CD14-positive monocyte (primary cell): ENCODE data around the gene INSM2. TPM values are rescaled to one million over a fixed set of nuclear protein-coding genes. Genes with fewer than 3 reads are reported as not detected.

Experiments
- DNase-seq, 3 donors: peaks; one replicate each; pipeline ENCODE4 v3.0.0-alpha.2; 2011 to 2022
- H2AFZ ChIP-seq: 2 replicates; pipeline ENCODE4 v1.6.0; 2012; ENCODE audit warnings: mild to moderate bottlenecking, low read depth, low read length, inconsistent platforms; ENCODE audit not compliant: insufficient read depth, poor library complexity, severe bottlenecking
- H3K27ac ChIP-seq, 2 donors: 1 replicate in 1 of 2; 2 replicates in 1 of 2; pipeline ENCODE4 v1.5.1; 2012 to 2013; ENCODE audit warnings: low read length in 2 of 2, control low read depth in 1 of 2, inconsistent platforms in 1 of 2, low read depth in 1 of 2, mild to moderate bottlenecking in 1 of 2
- H3K27me3 ChIP-seq, 2 donors: one replicate each; pipeline versions ENCODE4 v1.6.0 to v1.6.1; 2011 to 2013; ENCODE audit warnings: low read length in 2 of 2; ENCODE audit not compliant: control insufficient read depth in 2 of 2, insufficient read depth in 2 of 2
- H3K36me3 ChIP-seq, 2 donors: replicated peaks in 1 of 2; 1 replicate in 1 of 2; 2 replicates in 1 of 2; pipeline versions ENCODE4 v1.5.1 to v1.6.1; 2012 to 2013; ENCODE audit warnings: low read length in 2 of 2, control low read depth in 1 of 2, inconsistent platforms in 1 of 2, mild to moderate bottlenecking in 1 of 2; ENCODE audit not compliant: insufficient read depth in 2 of 2, control insufficient read depth in 1 of 2
- H3K4me1 ChIP-seq, 2 donors: 1 replicate in 1 of 2; 2 replicates in 1 of 2; pipeline versions ENCODE4 v1.5.1 to v1.6.1; 2012 to 2013; ENCODE audit warnings: low read length in 2 of 2, control low read depth in 1 of 2, inconsistent platforms in 1 of 2, mild to moderate bottlenecking in 1 of 2, moderate library complexity in 1 of 2; ENCODE audit not compliant: insufficient read depth in 2 of 2, control insufficient read depth in 1 of 2
- H3K4me2 ChIP-seq: replicated peaks from 2 replicates; pipeline ENCODE3; 2012; ENCODE audit warnings: low read length, moderate library complexity, mild to moderate bottlenecking; ENCODE audit not compliant: poor library complexity, severe bottlenecking; ENCODE audit errors: extremely low read depth
- H3K4me3 ChIP-seq, 3 experiments: fragments of 200-600 bp in 1 of 3; sonication (generic) in 1 of 3; replicated peaks in 1 of 3; 1 replicate in 2 of 3; 2 replicates in 1 of 3; pipeline ENCODE4 v1.5.1; 2011 to 2013; ENCODE audit warnings: low read length in 3 of 3, mild to moderate bottlenecking in 3 of 3, control low read depth in 2 of 3, low read depth in 2 of 3, inconsistent platforms in 1 of 3, moderate library complexity in 1 of 3
- H3K79me2 ChIP-seq: 2 replicates; pipeline ENCODE4 v1.6.0; 2012; ENCODE audit warnings: mild to moderate bottlenecking, control low read depth, inconsistent platforms, low read length, moderate library complexity; ENCODE audit not compliant: insufficient read depth
- H3K9ac ChIP-seq: 2 replicates; pipeline ENCODE4 v1.6.0; 2017; ENCODE audit warnings: low read length, mild to moderate bottlenecking; ENCODE audit not compliant: insufficient read depth, poor library complexity, severe bottlenecking
- H3K9me3 ChIP-seq, 2 donors: replicated peaks in 1 of 2; 1 replicate in 1 of 2; 2 replicates in 1 of 2; pipeline versions ENCODE4 v1.5.1 to v1.6.1; 2012 to 2013; ENCODE audit warnings: low read length in 2 of 2, control low read depth in 1 of 2; ENCODE audit not compliant: control insufficient read depth in 1 of 2, insufficient read depth in 1 of 2
- H4K20me1 ChIP-seq: 2 replicates; pipeline ENCODE4 v1.6.0; 2012; ENCODE audit warnings: mild to moderate bottlenecking, low read length, control low read depth, moderate library complexity; ENCODE audit not compliant: insufficient read depth
- H3K27ac Mint-ChIP-seq, 7 donors: one replicate each; pipeline ENCODE4 v1.8.0; 2020; ENCODE audit warnings: mild to moderate bottlenecking in 7 of 7, mixed read lengths in 7 of 7, moderate library complexity in 6 of 7, inconsistent platforms in 2 of 7
- H3K27me3 Mint-ChIP-seq, 3 donors: one replicate each; pipeline ENCODE4 v1.8.0; 2021 to 2022; ENCODE audit warnings: low read depth in 3 of 3, mild to moderate bottlenecking in 3 of 3, mixed read lengths in 3 of 3, moderate library complexity in 3 of 3, inconsistent platforms in 1 of 3
- H3K36me3 Mint-ChIP-seq, 2 donors: one replicate each; pipeline ENCODE4 v1.8.0; 2020; ENCODE audit warnings: mixed read lengths in 2 of 2, inconsistent platforms in 1 of 2, mild to moderate bottlenecking in 1 of 2
- H3K4me1 Mint-ChIP-seq: one replicate; pipeline ENCODE4 v1.8.0; 2020; ENCODE audit warnings: mild to moderate bottlenecking, mixed read lengths
- H3K4me3 Mint-ChIP-seq, 2 donors: one replicate each; pipeline ENCODE4 v1.8.0; 2020; ENCODE audit warnings: mild to moderate bottlenecking in 2 of 2, mixed read lengths in 2 of 2, moderate library complexity in 1 of 2
- H3K9me3 Mint-ChIP-seq, 7 donors: one replicate each; pipeline ENCODE4 v1.8.0; 2020 to 2022; ENCODE audit warnings: mixed read lengths in 7 of 7, mild to moderate bottlenecking in 6 of 7, moderate library complexity in 6 of 7, inconsistent platforms in 2 of 7
- intact Hi-C, 2 donors: fragments of 100-400 bp; cut with micrococcal nuclease; formaldehyde crosslinking; loops; one replicate each; pipeline versions ENCODE4 v1.15.0 to v1.15.1; 2023
- polyA plus RNA-seq, 3 donors: library from polyadenylated mRNA; depleted of rRNA in 1 of 3; unstranded in 2 of 3; stranded (reverse) in 1 of 3; fragments of 300-500 nt in 2 of 3; fragments of >200 nt in 1 of 3; fragmentation: Illumina TruSeq in 2 of 3; gene quantifications; 1 replicate in 2 of 3; 2 replicates in 1 of 3; pipeline ENCODE4 v1.2.3, GENCODE V29; 2012 to 2021
- TF ChIP-seq, protein P1 (sequence below): fragments of 200-600 bp; IDR thresholded peaks from one replicate; pipeline ENCODE4 v1.8.0; 2022; ENCODE audit warnings: antibody characterized with exemption, mild to moderate bottlenecking

Gene INSM2
- polyA plus RNA-seq, 3 donors: not detected

- no peaks in the 10 kb centered on the region for H3K79me2 ChIP-seq
- no peak overlapping the region for H3K4me3 Mint-ChIP-seq
- H3K36me3 Mint-ChIP-seq: no peaks in the 10 kb centered on the region
- no peaks in the 10 kb centered on the region for H3K36me3 ChIP-seq
- H3K9me3 Mint-ChIP-seq: peaks cover 6 to 32% (median 23%) of the 10 kb centered on the region in 7 donors
- H3K4me3 ChIP-seq: no peak overlapping the region
- H3K9ac ChIP-seq: no peak overlapping the region
- no peaks in the 10 kb centered on the region for H3K4me1 ChIP-seq
- peaks cover 3 to 4% (median 4%) of the 10 kb centered on the region in 3 donors for H3K27me3 Mint-ChIP-seq
- H3K27ac Mint-ChIP-seq: no peak overlapping the region
- H2AFZ ChIP-seq: no peak overlapping the region
- TF ChIP-seq, protein P1, sequence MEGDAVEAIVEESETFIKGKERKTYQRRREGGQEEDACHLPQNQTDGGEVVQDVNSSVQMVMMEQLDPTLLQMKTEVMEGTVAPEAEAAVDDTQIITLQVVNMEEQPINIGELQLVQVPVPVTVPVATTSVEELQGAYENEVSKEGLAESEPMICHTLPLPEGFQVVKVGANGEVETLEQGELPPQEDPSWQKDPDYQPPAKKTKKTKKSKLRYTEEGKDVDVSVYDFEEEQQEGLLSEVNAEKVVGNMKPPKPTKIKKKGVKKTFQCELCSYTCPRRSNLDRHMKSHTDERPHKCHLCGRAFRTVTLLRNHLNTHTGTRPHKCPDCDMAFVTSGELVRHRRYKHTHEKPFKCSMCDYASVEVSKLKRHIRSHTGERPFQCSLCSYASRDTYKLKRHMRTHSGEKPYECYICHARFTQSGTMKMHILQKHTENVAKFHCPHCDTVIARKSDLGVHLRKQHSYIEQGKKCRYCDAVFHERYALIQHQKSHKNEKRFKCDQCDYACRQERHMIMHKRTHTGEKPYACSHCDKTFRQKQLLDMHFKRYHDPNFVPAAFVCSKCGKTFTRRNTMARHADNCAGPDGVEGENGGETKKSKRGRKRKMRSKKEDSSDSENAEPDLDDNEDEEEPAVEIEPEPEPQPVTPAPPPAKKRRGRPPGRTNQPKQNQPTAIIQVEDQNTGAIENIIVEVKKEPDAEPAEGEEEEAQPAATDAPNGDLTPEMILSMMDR: no peak
- H3K4me1 Mint-ChIP-seq: no peaks in the 10 kb centered on the region
- DNase-seq: no peak
- H4K20me1 ChIP-seq: no peaks in the 10 kb centered on the region
- no peak overlapping the region for H3K4me2 ChIP-seq
- H3K9me3 ChIP-seq: peaks cover 16 to 17% of the 10 kb centered on the region in 2 donors
- intact Hi-C loops: no loop called here
- H3K27ac ChIP-seq: no peak overlapping the region
- no peaks in the 10 kb centered on the region for H3K27me3 ChIP-seq
These were observed 41.4 kb upstream of the INSM2 start for GRCh38 chr14:35492569-35493014.

- Mint-ChIP-seq H3K27me3 (peaks cover 4 to 5% (median 5%) of the 10 kb centered on the region in 3 donors), H3K9me3 (peaks cover 6 to 33% (median 22%) of the 10 kb centered on the region in 7 donors), H3K36me3 (no peaks in the 10 kb centered on the region), H3K27ac (no peak overlapping the region), H3K4me3 (no peak overlapping the region), H3K4me1 (no peaks in the 10 kb centered on the region)
- TF ChIP-seq, protein P1: no peak
- no peak for DNase-seq
- Histone ChIP-seq H3K27ac (no peak overlapping the region), H3K4me2 (no peak overlapping the region), H3K9me3 (peaks cover 16 to 17% of the 10 kb centered on the region in 2 donors), H3K79me2 (no peaks in the 10 kb centered on the region), H3K4me3 (no peak overlapping the region), H3K27me3 (no peaks in the 10 kb centered on the region), H3K9ac (no peak overlapping the region), H3K36me3 (no peaks in the 10 kb centered on the region), H4K20me1 (no peaks in the 10 kb centered on the region), H3K4me1 (no peaks in the 10 kb centered on the region), H2AFZ (no peak overlapping the region)
- intact Hi-C loops: no loop called here
These were observed 38.7 kb upstream of the INSM2 start for GRCh38 chr14:35495278-35495677.
